ENCODE data around the gene KRTAP10-2. TPM values are rescaled to one million over a fixed set of nuclear protein-coding genes. Genes with fewer than 3 reads are reported as not detected.

The KRTAP10-2 gene
- total RNA-seq, 1 donor from 2014 or later, result not detected

DNA sequence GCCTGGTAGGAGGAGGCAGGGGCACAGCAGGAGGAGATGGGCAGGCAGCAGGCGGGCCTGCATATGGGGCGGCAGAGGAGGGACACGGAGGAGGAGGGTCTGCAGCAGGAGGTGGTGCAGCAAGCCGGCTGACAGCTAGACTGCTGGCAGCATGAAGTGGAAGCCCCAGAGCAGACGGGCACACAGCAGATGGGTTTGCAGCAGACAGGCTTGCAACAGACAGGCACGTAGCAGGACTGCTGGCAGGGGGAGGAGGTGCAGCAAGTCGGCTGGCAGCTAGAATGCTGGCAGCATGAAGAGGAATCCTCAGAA lies 28.5 kb upstream of the KRTAP10-2 start:
- H3K36me3 ChIP-seq, result no peaks in the 10 kb centered on the region
- H3K4me1 ChIP-seq, result peaks cover under 1% of the 10 kb centered on the region
- DNase-seq (ENCODE audit: extremely low spot score in 2 of 2), result no peak
- no peak overlapping the region for H3K27ac ChIP-seq
- TF ChIP-seq POLR2A (IDR thresholded peaks at IDR 0.05) (no peak), POLR2AphosphoS5 (IDR thresholded peaks at IDR 0.05; ENCODE audit: insufficient read depth in 1 of 2, low read depth in 1 of 2) (no peak)
- TF ChIP-seq, protein P1, sequence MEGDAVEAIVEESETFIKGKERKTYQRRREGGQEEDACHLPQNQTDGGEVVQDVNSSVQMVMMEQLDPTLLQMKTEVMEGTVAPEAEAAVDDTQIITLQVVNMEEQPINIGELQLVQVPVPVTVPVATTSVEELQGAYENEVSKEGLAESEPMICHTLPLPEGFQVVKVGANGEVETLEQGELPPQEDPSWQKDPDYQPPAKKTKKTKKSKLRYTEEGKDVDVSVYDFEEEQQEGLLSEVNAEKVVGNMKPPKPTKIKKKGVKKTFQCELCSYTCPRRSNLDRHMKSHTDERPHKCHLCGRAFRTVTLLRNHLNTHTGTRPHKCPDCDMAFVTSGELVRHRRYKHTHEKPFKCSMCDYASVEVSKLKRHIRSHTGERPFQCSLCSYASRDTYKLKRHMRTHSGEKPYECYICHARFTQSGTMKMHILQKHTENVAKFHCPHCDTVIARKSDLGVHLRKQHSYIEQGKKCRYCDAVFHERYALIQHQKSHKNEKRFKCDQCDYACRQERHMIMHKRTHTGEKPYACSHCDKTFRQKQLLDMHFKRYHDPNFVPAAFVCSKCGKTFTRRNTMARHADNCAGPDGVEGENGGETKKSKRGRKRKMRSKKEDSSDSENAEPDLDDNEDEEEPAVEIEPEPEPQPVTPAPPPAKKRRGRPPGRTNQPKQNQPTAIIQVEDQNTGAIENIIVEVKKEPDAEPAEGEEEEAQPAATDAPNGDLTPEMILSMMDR (IDR thresholded peaks at IDR 0.05), result no peak
- H3K4me3 ChIP-seq, result no peak overlapping the region
- H3K27me3 ChIP-seq, result no peaks in the 10 kb centered on the region
- peaks cover 10% of the 10 kb centered on the region for H3K9me3 ChIP-seq
- intact Hi-C loops (cut with DNase I), result loop anchor here (10.0 kb wide), 1 partner anchor 125 kb away; the partner anchor contains the start of gene LRRC3

DNA sequence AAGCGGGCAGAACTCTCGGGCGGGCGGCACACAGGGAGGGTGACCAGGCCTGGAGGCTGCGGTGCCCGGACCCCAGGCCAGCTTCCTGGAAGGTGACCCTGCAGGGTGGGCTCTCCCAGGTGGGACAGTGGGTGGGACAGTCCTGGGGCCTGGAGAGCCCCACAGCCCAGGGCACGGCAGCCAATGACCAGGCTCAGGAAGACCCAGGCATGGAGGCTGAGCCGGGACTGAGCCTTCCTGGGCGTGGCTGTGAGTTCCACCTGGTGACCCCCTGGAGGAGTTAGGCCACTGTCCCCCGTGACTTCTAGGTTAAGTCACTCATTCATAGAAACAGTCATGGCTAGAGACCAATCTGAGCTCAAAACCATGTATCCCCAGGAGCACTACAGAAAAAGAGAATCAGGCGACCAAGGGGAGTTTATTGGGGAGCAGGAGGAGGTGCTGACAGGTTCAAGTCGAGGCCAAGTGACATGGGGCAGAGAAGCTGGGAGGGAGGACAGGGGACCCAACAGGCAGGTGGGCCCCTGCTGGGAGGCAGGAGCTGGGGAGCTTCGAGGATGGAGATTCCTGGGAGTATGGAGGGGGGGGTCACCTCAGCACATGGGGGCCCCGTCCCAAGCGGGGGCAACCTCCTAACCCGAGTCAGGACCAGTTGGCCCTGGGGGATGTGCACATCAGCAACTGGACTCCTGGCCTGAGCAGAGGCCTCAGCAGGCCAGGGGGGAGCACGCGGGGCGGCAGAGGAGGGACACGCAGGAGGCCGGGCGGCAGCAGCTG lies 27.9 kb upstream of the KRTAP10-2 start:
- peak; percentile 60 to 94 for DNase-seq (ENCODE audit: extremely low spot score in 2 of 2)
- no peak for TF ChIP-seq POLR2AphosphoS5 (IDR thresholded peaks at IDR 0.05; ENCODE audit: insufficient read depth in 1 of 2, low read depth in 1 of 2)
- TF ChIP-seq POLR2A (IDR thresholded peaks at IDR 0.05), result no peak
- TF ChIP-seq, protein P1 (IDR thresholded peaks at IDR 0.05), result no peak
- no peaks in the 10 kb centered on the region for H3K27me3 ChIP-seq
- peaks cover 10% of the 10 kb centered on the region for H3K9me3 ChIP-seq
- H3K27ac ChIP-seq, result no peak overlapping the region
- peaks cover 5% of the 10 kb centered on the region for H3K4me1 ChIP-seq
- H3K4me3 ChIP-seq, result no peak overlapping the region
- H3K36me3 ChIP-seq, result no peaks in the 10 kb centered on the region
- intact Hi-C loops (cut with DNase I), result no loop called here

DNA sequence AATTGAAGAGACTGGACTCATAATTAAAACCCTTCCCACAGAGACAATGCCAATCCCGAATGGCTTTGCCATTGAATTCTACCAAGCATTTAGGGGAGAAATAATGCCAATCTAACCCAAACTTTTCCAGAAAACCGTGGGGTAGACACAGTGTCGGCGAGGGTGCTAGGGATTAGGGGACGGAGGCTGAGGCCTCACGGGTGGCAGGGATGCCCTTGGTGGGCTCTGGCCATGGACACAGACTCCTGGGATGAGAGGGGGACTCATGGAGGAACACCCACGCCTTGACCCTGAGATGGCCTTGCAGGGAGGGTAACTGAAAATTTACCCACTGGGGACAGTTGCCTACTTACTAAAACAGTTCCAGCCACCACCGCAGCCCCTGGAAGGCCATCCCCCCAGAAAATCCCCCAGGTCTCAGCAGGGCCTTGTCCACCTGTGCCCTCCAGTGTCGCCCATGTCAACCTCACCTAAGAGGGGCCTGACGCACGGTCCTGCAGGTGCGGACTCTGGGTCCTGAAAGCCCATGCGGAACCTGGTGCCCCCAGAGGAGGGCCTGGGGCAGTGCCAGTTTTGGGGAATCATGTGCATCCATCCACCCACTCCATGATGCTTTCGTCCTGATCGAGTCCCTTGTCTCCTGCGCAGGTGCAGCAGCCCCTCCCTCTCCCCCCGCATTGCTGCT lies 27.2 kb upstream of the KRTAP10-2 start:
- H3K4me3 ChIP-seq, result no peak overlapping the region
- intact Hi-C loops (cut with DNase I), result no loop called here
- no peaks in the 10 kb centered on the region for H3K36me3 ChIP-seq
- H3K27ac ChIP-seq, result no peak overlapping the region
- peak; percentile 64 to 88 for DNase-seq (ENCODE audit: extremely low spot score in 2 of 2)
- H3K9me3 ChIP-seq, result peaks cover 10% of the 10 kb centered on the region
- peaks cover 5% of the 10 kb centered on the region for H3K4me1 ChIP-seq
- no peaks in the 10 kb centered on the region for H3K27me3 ChIP-seq
- TF ChIP-seq, protein P1 (IDR thresholded peaks at IDR 0.05), result no peak
- TF ChIP-seq POLR2AphosphoS5 (IDR thresholded peaks at IDR 0.05; ENCODE audit: insufficient read depth in 1 of 2, low read depth in 1 of 2), result no peak
- TF ChIP-seq POLR2A (IDR thresholded peaks at IDR 0.05), result no peak

DNA sequence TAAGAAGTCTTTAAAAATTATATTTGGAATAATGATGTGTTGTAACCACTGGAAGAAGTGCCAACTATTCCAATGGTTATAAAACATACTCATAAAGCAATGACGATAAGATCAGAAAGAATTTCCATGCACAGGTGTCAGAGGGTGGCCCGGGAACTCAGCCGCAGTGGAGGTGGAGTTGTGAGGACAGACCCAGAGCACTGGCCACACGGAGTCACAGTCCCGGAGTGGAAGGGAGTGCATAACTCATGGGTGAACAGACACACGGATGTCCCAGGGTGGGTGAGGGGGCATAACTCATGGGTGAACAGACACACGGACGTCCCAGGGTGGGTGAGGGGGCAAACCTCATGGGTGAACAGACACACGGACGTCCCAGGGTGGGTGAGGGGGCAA lies 24.7 kb upstream of the KRTAP10-2 start:
- no peaks in the 10 kb centered on the region for H3K27me3 ChIP-seq
- no peak overlapping the region for H3K27ac ChIP-seq
- H3K9me3 ChIP-seq, result peaks cover 2% of the 10 kb centered on the region
- no peak overlapping the region for H3K4me3 ChIP-seq
- no peaks in the 10 kb centered on the region for H3K36me3 ChIP-seq
- DNase-seq (ENCODE audit: extremely low spot score in 2 of 2), result peak in 1 of 2 donors; percentile 49
- intact Hi-C loops (cut with DNase I), result no loop called here
- H3K4me1 ChIP-seq, result peaks cover 5% of the 10 kb centered on the region
- TF ChIP-seq, protein P1 (IDR thresholded peaks at IDR 0.05), result no peak
- TF ChIP-seq POLR2AphosphoS5 (IDR thresholded peaks at IDR 0.05; ENCODE audit: insufficient read depth in 1 of 2, low read depth in 1 of 2) (no peak), POLR2A (IDR thresholded peaks at IDR 0.05) (no peak)

All from vagina (tissue), 2 donors.